Memory B cell (primary cell): ENCODE results near the gene PHF24.
"Not testable (repeated sequence)": the region's sequence is repeated elsewhere in the genome, so short reads cannot be mapped to it uniquely, and the experiment has no call there.

Experiments
- ATAC-seq: fragments of 150-1000 bp; cut with Tn5 transposase; 2 replicates; pipeline ENCODE4 v1.10.0; 2021; ENCODE audit warnings: low read depth, mild to moderate bottlenecking, moderate library complexity
- DNase-seq, 2 donors: peaks; one replicate each; pipeline ENCODE4 v3.0.0; 2022; ENCODE audit warnings: low spot score in 2 of 2
- H3K27ac Mint-ChIP-seq: one replicate; pipeline ENCODE4 v1.8.0; 2022; ENCODE audit warnings: mild to moderate bottlenecking, moderate library complexity, mixed read lengths
- H3K27me3 Mint-ChIP-seq: one replicate; pipeline ENCODE4 v1.8.0; 2022; ENCODE audit warnings: mixed read lengths
- H3K36me3 Mint-ChIP-seq: one replicate; pipeline ENCODE4 v1.8.0; 2022; ENCODE audit warnings: mild to moderate bottlenecking, mixed read lengths
- H3K4me1 Mint-ChIP-seq: one replicate; pipeline ENCODE4 v1.8.0; 2022; ENCODE audit warnings: mixed read lengths
- H3K4me3 Mint-ChIP-seq: one replicate; pipeline ENCODE4 v1.8.0; 2022; ENCODE audit warnings: mild to moderate bottlenecking, moderate library complexity, mixed read lengths
- H3K9me3 Mint-ChIP-seq: one replicate; pipeline ENCODE4 v1.8.0; 2022; ENCODE audit warnings: mixed read lengths

Gene PHF24

DNA sequence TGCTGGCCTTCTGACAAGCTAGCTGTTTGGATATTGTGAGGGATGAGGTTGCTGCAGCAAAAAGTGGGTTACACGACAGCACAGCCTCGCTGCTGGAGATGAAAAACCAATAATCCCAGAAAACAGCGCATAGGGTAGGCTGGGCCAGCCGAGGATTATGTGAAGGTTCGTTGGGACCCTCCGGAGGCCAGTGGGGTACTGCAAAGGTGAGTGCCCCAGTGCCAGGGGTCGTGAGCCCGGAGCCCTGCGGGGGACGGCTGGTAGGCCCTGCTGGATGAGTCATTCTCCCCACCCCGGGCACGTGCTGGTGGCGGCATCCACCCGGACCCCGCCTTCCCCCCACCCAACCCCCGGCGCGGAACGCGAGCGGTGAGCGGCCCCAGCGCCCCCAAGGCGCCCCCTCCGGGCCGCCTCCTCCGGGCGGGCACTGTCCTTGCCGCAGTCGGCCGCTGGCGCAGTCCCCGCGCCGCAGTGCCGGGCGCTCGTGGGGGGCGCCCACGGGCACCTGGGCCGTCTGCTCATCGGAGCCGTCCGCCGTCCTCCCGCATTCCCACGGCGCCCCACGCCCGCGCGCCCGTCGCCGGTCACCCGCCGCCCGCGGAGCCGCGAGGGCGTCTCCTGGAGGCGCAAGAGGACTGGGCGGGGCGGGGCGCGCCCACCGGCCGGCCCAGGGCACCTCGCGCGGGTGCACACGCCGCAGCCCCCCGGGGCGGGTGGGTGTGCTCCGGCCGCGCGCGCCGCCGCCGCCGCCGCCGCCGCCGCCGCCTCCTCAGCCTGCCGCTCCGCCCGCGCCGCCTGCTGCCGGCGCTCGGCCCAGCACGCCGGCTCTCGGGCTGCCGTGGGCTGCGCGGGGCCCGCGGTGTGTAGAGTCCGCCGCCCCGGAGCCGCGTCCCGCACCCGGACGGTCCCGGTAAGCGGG, at the start of gene PHF24:
Gene PHF24, plus strand, starts transcription at position 794 of the 919 bp plus-strand sequence. CDS start 13,014 bp downstream, outside the sequence.
- ATAC-seq: peak; percentile 87
- peak in 1 of 2 donors; percentile 17 for DNase-seq
- Mint-ChIP-seq H3K4me1 (no peaks in the 10 kb centered on the region), H3K27ac (no peak within 1 kb of the TSS), H3K36me3 (no peaks in the 10 kb centered on the region), H3K9me3 (no peaks in the 10 kb centered on the region), H3K4me3 (peak within 1 kb of the TSS; percentile 69), H3K27me3 (peaks cover 23% of the 10 kb centered on the region)

DNA sequence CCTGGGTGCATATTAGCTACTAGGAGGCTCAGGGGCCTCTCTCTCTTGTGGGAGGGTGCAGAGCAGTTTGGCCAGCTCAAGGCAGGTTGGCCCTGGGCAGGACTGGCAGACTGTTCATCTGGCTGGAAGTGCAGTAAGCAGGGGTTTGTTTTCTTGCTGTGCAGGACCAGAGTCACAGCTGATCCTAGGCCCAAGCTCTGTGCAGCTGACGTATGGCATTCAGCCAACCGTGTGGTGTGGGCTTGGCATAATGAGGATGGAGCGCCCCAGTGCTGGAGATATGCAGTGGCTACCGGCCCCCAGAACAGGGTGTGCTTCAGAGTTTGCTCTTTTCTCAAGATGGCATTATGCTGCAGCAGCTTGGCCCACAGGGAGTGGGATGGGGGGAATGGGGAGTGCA, 31.0 kb upstream of the PHF24 start:
- no peak for DNase-seq
- Mint-ChIP-seq H3K9me3 (peaks cover 12% of the 10 kb centered on the region), H3K27ac (no peak overlapping the region), H3K27me3 (peaks cover 11% of the 10 kb centered on the region), H3K36me3 (peaks cover 9% of the 10 kb centered on the region), H3K4me3 (no peak overlapping the region), H3K4me1 (peaks cover 2% of the 10 kb centered on the region)
- ATAC-seq: no peak

DNA sequence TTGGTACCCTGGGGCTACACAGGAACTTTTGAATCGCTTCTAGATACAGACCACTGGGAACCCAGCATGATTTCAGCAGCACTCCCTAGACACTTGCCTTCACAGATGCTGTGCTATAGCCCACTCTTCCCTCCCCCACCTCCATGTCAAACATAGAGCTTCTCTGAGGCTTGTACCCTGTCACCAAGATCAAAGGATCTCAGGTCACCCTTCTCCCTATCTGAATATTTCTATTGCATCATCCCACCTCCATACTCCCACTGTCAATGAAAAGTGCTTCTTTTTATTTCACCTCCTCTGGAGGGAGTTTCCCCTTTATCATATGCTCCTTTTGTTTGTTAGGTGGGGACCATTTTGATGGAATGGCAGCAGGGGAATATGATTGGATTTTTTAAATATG, 29.2 kb upstream of the PHF24 start:
- peaks cover 9% of the 10 kb centered on the region for H3K36me3 Mint-ChIP-seq
- DNase-seq (no peak), ATAC-seq (no peak)
- no peak overlapping the region for H3K4me3 Mint-ChIP-seq
- H3K4me1 Mint-ChIP-seq: peaks cover 2% of the 10 kb centered on the region
- peaks cover 12% of the 10 kb centered on the region for H3K27me3 Mint-ChIP-seq
- no peak overlapping the region for H3K27ac Mint-ChIP-seq
- peaks cover 12% of the 10 kb centered on the region for H3K9me3 Mint-ChIP-seq

DNA sequence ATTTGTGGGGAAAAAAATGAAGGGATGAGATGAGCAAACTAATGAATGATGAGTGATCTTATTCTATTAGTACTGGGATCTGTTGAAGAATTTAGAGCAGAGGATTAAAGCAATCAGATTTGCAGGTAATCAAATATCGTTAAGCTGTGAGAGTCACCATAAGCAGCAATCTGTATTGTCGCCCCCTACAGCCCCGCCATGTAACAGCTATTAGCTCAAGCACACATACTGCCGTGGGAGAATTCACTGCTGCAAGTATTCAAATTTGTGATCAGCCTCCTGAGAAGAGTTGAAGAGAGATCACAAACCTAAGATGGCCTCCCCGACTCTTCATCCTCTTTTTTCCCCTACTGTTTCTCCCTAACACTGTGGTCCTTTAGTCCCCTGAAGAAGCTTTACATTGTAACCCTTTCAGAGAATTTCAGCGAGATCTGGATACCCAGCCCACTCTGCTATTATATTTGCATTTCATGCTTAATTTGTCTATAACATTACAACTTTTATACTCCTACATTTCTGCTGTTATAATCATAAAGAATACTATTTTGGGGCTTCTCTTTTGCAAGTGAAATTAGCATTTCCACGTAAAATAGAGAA, 28.5 kb upstream of the PHF24 start:
- ATAC-seq: peak; percentile 46
- Mint-ChIP-seq H3K27ac (no peak overlapping the region), H3K4me1 (peaks cover 2% of the 10 kb centered on the region)

DNA sequence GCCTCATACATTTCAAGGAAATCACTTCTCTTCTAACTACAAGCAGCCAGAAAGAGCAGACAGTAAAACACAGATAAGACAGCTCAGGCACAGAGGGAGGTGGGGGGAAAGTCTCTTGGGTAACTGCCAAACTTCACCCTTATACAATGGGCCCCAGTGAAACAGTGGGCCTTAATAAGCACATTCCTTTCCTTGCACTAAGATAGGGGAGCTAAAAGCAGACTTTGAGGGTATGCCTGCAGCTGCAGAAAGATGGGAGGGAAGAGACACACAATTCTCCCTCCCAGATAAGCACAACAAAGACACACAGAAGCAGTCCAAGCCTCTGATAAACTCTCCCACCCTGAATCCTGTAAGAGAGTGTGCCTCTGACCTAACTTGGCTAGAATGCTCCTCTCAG, 18.1 kb upstream of the PHF24 start:
- H3K27ac Mint-ChIP-seq, H3K4me1 Mint-ChIP-seq, H3K9me3 Mint-ChIP-seq, ATAC-seq, H3K4me3 Mint-ChIP-seq, H3K27me3 Mint-ChIP-seq, H3K36me3 Mint-ChIP-seq, DNase-seq: not testable (repeated sequence)

More for the DNA sequence above, 28.5 kb upstream of the PHF24 start:
- peaks cover 10% of the 10 kb centered on the region for H3K9me3 Mint-ChIP-seq
- DNase-seq: no peak
- peaks cover 6% of the 10 kb centered on the region for H3K36me3 Mint-ChIP-seq
- no peak overlapping the region for H3K4me3 Mint-ChIP-seq
- peaks cover 15% of the 10 kb centered on the region for H3K27me3 Mint-ChIP-seq

DNA sequence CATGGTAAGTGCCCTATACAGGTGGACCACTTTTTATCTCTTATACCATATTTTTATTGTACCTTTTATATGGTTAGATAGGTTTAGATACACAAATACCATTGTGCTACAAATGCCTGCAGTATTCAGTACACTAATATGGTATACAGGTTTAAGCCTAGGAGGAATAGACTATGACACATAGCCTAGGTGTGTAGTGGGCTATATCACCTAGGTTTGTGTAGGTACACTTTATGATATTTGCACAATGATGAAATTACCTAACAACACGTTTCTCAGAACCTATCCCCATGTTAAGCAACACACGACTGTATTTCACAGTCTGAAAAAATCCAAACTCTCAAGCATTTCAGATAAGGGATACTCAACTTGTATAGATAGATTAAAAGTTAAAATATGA, 9.6 kb upstream of the PHF24 start:
- no peak for ATAC-seq
- Mint-ChIP-seq H3K4me1 (no peaks in the 10 kb centered on the region), H3K27ac (no peak overlapping the region)

DNA sequence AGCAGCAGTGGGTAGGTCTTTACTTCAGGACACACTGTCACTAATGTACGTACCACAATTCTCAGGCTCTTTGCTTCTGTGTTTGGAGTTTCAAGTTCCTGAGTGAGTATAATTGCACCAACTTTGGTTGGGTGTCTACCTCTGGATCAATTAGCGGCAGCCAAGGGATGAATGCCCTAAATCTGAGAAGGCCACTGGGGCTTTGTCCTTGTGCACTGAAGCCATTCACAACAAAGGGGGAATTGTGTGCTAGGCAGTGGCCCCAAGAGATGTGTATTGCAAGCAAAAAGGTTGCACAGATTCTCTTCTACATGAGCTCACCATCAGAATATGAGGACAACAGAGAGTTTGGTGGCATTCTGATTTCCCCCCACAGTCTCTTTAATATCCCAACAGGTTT, 3.9 kb upstream of the PHF24 start:
- ATAC-seq: no peak
- Mint-ChIP-seq H3K9me3 (peaks cover 1% of the 10 kb centered on the region), H3K4me1 (no peaks in the 10 kb centered on the region), H3K36me3 (no peaks in the 10 kb centered on the region), H3K27ac (no peak overlapping the region), H3K27me3 (peaks cover 18% of the 10 kb centered on the region), H3K4me3 (no peak overlapping the region)
- DNase-seq: no peak

More for the DNA sequence above, 9.6 kb upstream of the PHF24 start:
- peaks cover 1% of the 10 kb centered on the region for H3K9me3 Mint-ChIP-seq
- H3K36me3 Mint-ChIP-seq: no peaks in the 10 kb centered on the region
- H3K4me3 Mint-ChIP-seq: no peak overlapping the region
- no peak for DNase-seq
- H3K27me3 Mint-ChIP-seq: peaks cover 11% of the 10 kb centered on the region

DNA sequence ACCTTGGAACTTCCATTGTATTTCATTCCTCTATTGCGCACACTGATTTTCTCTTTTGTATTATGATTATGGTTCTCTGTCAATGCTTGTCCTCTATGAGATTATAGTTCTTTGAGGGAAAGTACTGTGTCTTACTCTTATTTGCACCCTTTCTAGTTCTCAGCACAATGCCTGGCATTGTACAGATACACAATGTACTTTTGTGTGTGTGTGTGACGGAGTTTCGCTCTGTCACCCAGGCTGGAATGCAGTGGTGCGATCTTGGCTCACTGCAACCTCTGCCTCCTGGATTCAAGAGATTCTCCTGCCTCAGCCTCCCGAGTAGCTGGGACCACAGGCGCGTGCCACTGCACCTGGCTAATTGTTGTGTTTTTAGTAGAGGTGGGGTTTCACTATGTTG, 2.0 kb upstream of the PHF24 start:
- not testable (repeated sequence) for H3K4me3 Mint-ChIP-seq, DNase-seq, H3K36me3 Mint-ChIP-seq, H3K4me1 Mint-ChIP-seq, H3K9me3 Mint-ChIP-seq, ATAC-seq, H3K27ac Mint-ChIP-seq
- H3K27me3 Mint-ChIP-seq: peaks cover 19% of the 10 kb centered on the region

DNA sequence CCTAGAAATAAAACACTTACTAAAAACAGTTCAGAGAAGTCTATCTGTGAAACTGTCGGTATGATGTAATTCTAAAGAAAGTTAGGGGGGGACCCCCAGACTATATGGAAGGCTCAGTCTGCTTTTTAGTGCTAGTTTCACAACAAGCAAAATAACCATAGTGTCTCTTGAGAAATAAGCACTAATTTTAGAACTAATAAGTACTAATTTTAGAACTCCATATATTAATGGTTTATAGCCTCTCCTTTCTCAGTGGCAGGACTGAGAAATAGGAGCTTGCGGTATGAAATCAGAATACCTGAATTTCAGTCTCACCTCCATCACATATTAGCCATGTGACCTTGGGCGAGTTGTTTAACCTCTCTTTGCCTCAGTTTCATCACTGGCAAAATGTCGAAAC, 1.4 kb upstream of the PHF24 start:
- no peak for ATAC-seq
- Mint-ChIP-seq H3K4me3 (no peak overlapping the region), H3K27me3 (peaks cover 21% of the 10 kb centered on the region), H3K27ac (no peak overlapping the region), H3K9me3 (no peaks in the 10 kb centered on the region), H3K4me1 (no peaks in the 10 kb centered on the region), H3K36me3 (no peaks in the 10 kb centered on the region)
- no peak for DNase-seq

DNA sequence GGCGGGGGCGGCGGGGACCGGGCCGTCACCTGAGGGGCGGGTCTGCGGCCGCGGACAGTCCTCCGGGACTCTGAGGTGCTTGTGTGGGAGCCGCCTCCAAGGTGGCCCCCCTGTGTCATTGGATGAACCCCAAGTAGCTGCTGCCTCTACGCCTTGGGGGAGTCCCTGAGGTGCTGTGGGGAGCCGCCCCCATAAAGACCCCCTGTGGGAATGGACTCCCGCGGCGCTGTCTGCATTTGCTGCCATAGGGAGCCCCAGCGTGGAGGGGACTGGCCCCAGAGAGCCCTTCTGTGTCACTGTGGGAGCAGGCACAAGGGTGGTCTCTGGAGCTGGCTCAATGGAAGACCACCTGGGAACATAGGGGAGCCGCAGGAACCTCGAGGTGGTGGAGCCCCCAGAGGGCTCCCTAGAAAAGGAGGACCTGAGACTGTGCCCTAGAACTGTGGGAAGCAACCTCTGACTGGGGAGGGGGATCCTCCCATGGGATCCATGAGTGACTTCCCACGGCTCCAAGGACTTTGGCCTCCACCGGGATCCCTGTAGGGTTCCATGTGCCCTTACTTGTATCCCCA, 412 bp downstream of the PHF24 start:
- H3K4me1 Mint-ChIP-seq: no peaks in the 10 kb centered on the region
- H3K4me3 Mint-ChIP-seq: peak overlapping the region; percentile 46
- H3K36me3 Mint-ChIP-seq: no peaks in the 10 kb centered on the region
- no peaks in the 10 kb centered on the region for H3K9me3 Mint-ChIP-seq
- no peak overlapping the region for H3K27ac Mint-ChIP-seq
- ATAC-seq: peak; percentile 39
- H3K27me3 Mint-ChIP-seq: peaks cover 23% of the 10 kb centered on the region
- DNase-seq: peak in 1 of 2 donors; percentile 44

DNA sequence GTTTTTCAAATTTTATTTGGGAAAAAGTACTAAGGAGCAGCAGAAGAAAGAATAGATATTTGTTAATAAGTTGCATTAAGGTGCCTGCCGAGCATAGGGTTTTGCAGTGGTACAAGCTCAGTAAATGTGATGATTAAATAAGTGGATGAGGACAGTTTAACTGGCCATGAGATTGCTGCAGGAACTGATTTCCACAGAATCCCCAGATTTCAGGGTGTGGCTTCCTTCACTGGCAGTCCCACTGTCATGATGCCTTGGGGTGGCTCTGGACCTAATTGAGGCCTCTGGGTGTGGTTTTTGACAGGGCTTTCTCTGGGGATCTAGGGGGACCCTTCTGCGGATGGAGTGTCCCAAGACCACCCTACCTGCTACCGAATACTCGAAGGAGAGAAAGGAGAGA, 1.4 kb downstream of the PHF24 start:
- H3K4me3 Mint-ChIP-seq: no peak overlapping the region
- H3K4me1 Mint-ChIP-seq: no peaks in the 10 kb centered on the region

DNA sequence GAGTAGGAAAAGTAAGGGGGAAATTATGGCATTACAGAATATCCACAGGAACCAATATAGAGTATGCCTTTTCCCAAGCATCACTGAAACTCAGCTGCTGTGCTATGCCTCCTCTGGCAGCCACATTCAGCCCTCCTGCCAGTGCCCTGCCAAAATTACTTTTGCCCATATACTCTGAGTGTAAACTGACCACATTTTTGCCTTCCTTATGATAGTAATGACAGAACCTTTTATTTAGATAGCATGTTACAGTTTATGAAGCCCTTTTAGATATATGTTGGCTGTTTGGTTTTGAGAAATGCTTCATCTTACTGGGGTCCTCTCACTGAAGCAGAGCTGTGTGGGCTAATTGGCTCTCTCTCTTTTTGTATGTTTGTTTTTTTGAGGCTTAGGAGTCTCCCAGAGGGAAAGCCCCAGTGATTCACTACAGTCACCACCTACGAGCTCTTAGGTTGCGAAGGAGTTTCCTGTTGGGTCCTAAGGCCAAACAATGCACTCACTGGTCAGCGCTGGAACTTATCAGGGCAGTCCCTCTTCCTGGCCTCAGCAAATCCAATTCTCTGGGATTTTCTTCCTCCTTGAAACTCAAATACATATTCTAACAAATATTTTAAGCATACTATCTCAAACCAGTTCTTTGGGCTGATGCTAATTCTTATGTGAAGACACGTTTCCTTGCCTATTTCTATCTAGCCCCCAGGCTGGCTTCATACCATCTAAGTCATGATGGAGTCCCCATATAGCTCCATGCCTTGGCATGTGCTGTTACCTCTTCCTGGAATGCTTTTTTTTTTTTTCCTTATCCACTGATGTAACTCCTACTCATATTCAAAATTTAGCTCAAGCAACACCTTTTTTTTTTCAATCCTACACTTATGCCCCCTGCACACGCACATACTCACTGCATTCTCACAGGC, 3.7 kb downstream of the PHF24 start:
- ATAC-seq (no peak), DNase-seq (no peak)
- Mint-ChIP-seq H3K4me1 (no peaks in the 10 kb centered on the region), H3K36me3 (no peaks in the 10 kb centered on the region), H3K4me3 (no peak overlapping the region), H3K27ac (no peak overlapping the region), H3K9me3 (no peaks in the 10 kb centered on the region), H3K27me3 (peaks cover 23% of the 10 kb centered on the region)

More for the DNA sequence above, 1.4 kb downstream of the PHF24 start:
- DNase-seq (no peak), ATAC-seq (no peak)
- no peak overlapping the region for H3K27ac Mint-ChIP-seq
- peaks cover 23% of the 10 kb centered on the region for H3K27me3 Mint-ChIP-seq
- no peaks in the 10 kb centered on the region for H3K36me3 Mint-ChIP-seq
- H3K9me3 Mint-ChIP-seq: no peaks in the 10 kb centered on the region

DNA sequence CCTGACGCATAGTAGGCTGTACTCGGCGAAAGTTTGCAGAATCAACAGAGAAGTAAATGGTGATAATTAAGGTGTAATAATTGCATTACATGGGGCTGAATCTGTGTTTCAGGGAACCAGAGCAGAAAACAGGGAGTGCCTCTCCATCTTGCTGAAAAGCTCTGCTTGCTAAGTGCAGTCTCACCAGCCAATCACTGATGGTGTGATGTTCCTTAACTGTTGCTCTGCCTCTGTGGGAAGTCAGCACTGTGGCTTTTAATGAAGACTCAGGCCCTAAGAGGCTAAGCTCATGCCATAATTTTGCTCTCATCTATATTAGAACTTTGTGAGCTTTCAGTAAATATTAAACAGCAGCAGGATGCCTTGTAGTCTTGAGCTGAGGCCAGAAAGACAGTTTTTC, 4.5 kb downstream of the PHF24 start:
- Mint-ChIP-seq H3K27ac (no peak overlapping the region), H3K9me3 (no peaks in the 10 kb centered on the region), H3K4me1 (no peaks in the 10 kb centered on the region), H3K4me3 (no peak overlapping the region), H3K36me3 (no peaks in the 10 kb centered on the region), H3K27me3 (peaks cover 23% of the 10 kb centered on the region)
- no peak for DNase-seq
- no peak for ATAC-seq
